GM23338 (cell line): Measurements from ENCODE around the gene MED13L. TPM values are rescaled to one million over a fixed set of nuclear protein-coding genes. Genes with fewer than 3 reads are reported as not detected.

Source experiments
- ATAC-seq: fragments of 200-7000 bp; cut with Tn5 transposase; 3 replicates; pipeline ENCODE4 v1.9.1; 2020
- DNase-seq: peaks from one replicate; pipeline ENCODE4 v3.0.0-alpha.2; 2015; ENCODE audit warnings: low spot score
- H2AFZ ChIP-seq: fragments of 200-600 bp; sonication (generic); 2 replicates; pipeline ENCODE4 v1.8.0; 2016; ENCODE audit warnings: antibody characterized with exemption, mild to moderate bottlenecking, moderate library complexity
- H3F3A ChIP-seq: fragments of 200-600 bp; sonication (generic); replicated peaks from 2 replicates; pipeline ENCODE4 v1.8.0; 2017; ENCODE audit warnings: antibody characterized with exemption, mixed run types, low read depth
- H3K27ac ChIP-seq: fragments of 200-600 bp; sonication (generic); 2 replicates; pipeline ENCODE4 v1.6.1; 2016; ENCODE audit warnings: low read depth
- H3K27me3 ChIP-seq: fragments of 200-600 bp; sonication (generic); 2 replicates; pipeline ENCODE4 v1.8.0; 2016; ENCODE audit warnings: mild to moderate bottlenecking, mixed run types, moderate library complexity; ENCODE audit not compliant: insufficient read depth
- H3K36me3 ChIP-seq: fragments of 200-600 bp; sonication (generic); 2 replicates; pipeline ENCODE4 v1.8.0; 2016; ENCODE audit warnings: mild to moderate bottlenecking; ENCODE audit not compliant: insufficient read depth
- H3K4me1 ChIP-seq: fragments of 200-600 bp; sonication (generic); 2 replicates; pipeline ENCODE4 v1.8.0; 2016; ENCODE audit warnings: mild to moderate bottlenecking, moderate library complexity; ENCODE audit not compliant: insufficient read depth
- H3K4me2 ChIP-seq: fragments of 200-600 bp; sonication (generic); 2 replicates; pipeline ENCODE4 v1.7.1; 2017; ENCODE audit warnings: mixed run types
- H3K4me3 ChIP-seq: fragments of 200-600 bp; sonication (generic); 2 replicates; pipeline ENCODE4 v1.6.1; 2016; ENCODE audit warnings: mixed run types
- H3K79me2 ChIP-seq: fragments of 200-600 bp; sonication (generic); replicated peaks from 2 replicates; pipeline ENCODE4 v1.8.0; 2017; ENCODE audit warnings: mild to moderate bottlenecking; ENCODE audit not compliant: insufficient read depth
- H3K9me2 ChIP-seq: fragments of 200-600 bp; sonication (generic); 2 replicates; pipeline ENCODE4 v1.8.0; 2017; ENCODE audit not compliant: insufficient read depth
- H4K20me1 ChIP-seq: fragments of 200-600 bp; sonication (generic); replicated peaks from 2 replicates; pipeline ENCODE4 v1.8.0; 2017; ENCODE audit warnings: mild to moderate bottlenecking; ENCODE audit not compliant: insufficient read depth
- H3K27ac Mint-ChIP-seq: 2 replicates; pipeline ENCODE4 v1.8.0; 2020; ENCODE audit warnings: inconsistent platforms, mild to moderate bottlenecking, moderate library complexity, mixed read lengths
- H3K27me3 Mint-ChIP-seq: 3 replicates; pipeline ENCODE4 v1.8.0; 2022; ENCODE audit warnings: low read depth, mild to moderate bottlenecking, moderate library complexity, mixed read lengths, inconsistent platforms; ENCODE audit not compliant: insufficient read depth, poor library complexity
- H3K36me3 Mint-ChIP-seq: 3 replicates; pipeline ENCODE4 v1.8.0; 2021; ENCODE audit warnings: low read depth, mild to moderate bottlenecking, inconsistent platforms, moderate library complexity, mixed read lengths
- H3K4me1 Mint-ChIP-seq: 3 replicates; pipeline ENCODE4 v1.8.0; 2020; ENCODE audit warnings: mild to moderate bottlenecking, inconsistent platforms, mixed read lengths
- H3K4me3 Mint-ChIP-seq: 3 replicates; pipeline ENCODE4 v1.8.0; 2021; ENCODE audit warnings: moderate library complexity, mild to moderate bottlenecking, inconsistent platforms, mixed read lengths
- H3K9me3 Mint-ChIP-seq: 3 replicates; pipeline ENCODE4 v1.8.0; 2020; ENCODE audit warnings: moderate library complexity, mild to moderate bottlenecking, inconsistent platforms, mixed read lengths
- ZNF331 ChIP-seq: fragments of 250-450 bp; sonication (Bioruptor Pico); IDR thresholded peaks from 2 replicates; pipeline ENCODE4 v1.5.0; 2020; ENCODE audit warnings: low read depth, mild to moderate bottlenecking, moderate library complexity
- polyA plus RNA-seq: library from polyadenylated mRNA; unstranded; fragments of >200 nt; fragmentation: Nextera tagmentation; extraction: Ambion mirVana; gene quantifications from 2 replicates; pipeline ENCODE4 v1.2.1, GENCODE V29; 2016
- total RNA-seq: library from RNA; depleted of rRNA; stranded (reverse); fragments of >200 nt; shearing (Covaris generic); gene quantifications from 2 replicates; pipeline ENCODE4 v1.2.3, GENCODE V29; 2014
- TF ChIP-seq, protein P1 (sequence below): IDR thresholded peaks from one replicate; pipeline ENCODE4 v1.6.1; 2018; ENCODE audit warnings: antibody characterized with exemption; ENCODE audit not compliant: unreplicated experiment
- TF ChIP-seq, protein P2 (sequence below): fragments of 250-450 bp; sonication (Bioruptor Pico); IDR thresholded peaks from 2 replicates; pipeline ENCODE4 v1.5.0; 2020; ENCODE audit warnings: mild to moderate bottlenecking, moderate library complexity
- TF ChIP-seq, protein P3 (sequence below): IDR thresholded peaks from 2 replicates; pipeline ENCODE4 v1.6.1; 2016; ENCODE audit warnings: antibody characterized with exemption

Gene MED13L
- total and polyA plus RNA-seq, 2 experiments from 2014 or later, result 20.9 to 73.6 TPM

DNA sequence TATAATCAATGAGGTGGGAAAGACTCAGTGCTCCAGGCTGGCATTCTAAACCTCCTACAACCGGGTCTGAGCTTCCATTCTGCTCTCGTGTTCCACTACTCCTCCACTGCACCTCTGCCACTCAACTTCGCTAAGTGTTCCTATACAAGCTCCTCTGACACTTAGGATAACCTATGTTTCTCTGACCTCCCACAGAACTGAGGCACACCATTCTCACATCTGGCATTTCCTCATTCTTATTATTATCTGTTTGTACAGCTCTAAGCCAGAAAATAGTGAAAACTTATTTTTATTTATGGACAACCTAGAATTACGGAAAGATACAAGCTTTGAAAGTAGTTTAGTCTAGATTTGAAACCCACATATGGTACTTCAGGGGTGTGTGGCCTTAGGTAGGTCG is 127.0 kb downstream of the MED13L start:
- Histone ChIP-seq H3K27ac (no peak overlapping the region), H3K9me2 (no peaks in the 10 kb centered on the region), H3K27me3 (no peaks in the 10 kb centered on the region), H4K20me1 (no peaks in the 10 kb centered on the region; the same call in 1 of the 2 replicates), H3F3A (no peaks in the 10 kb centered on the region), H3K4me3 (no peak overlapping the region), H3K79me2 (peaks cover 86% of the 10 kb centered on the region), H3K4me1 (peaks cover 32% of the 10 kb centered on the region), H3K36me3 (no peaks in the 10 kb centered on the region), H3K4me2 (no peak overlapping the region), H2AFZ (no peak overlapping the region)
- no peak for DNase-seq
- Mint-ChIP-seq H3K36me3 (no peaks in the 10 kb centered on the region), H3K4me1 (peaks cover 34% of the 10 kb centered on the region), H3K27me3 (no peaks in the 10 kb centered on the region), H3K9me3 (no peaks in the 10 kb centered on the region), H3K4me3 (no peak overlapping the region), H3K27ac (no peak overlapping the region)
- ATAC-seq, result no peak
- TF ChIP-seq, protein P1, sequence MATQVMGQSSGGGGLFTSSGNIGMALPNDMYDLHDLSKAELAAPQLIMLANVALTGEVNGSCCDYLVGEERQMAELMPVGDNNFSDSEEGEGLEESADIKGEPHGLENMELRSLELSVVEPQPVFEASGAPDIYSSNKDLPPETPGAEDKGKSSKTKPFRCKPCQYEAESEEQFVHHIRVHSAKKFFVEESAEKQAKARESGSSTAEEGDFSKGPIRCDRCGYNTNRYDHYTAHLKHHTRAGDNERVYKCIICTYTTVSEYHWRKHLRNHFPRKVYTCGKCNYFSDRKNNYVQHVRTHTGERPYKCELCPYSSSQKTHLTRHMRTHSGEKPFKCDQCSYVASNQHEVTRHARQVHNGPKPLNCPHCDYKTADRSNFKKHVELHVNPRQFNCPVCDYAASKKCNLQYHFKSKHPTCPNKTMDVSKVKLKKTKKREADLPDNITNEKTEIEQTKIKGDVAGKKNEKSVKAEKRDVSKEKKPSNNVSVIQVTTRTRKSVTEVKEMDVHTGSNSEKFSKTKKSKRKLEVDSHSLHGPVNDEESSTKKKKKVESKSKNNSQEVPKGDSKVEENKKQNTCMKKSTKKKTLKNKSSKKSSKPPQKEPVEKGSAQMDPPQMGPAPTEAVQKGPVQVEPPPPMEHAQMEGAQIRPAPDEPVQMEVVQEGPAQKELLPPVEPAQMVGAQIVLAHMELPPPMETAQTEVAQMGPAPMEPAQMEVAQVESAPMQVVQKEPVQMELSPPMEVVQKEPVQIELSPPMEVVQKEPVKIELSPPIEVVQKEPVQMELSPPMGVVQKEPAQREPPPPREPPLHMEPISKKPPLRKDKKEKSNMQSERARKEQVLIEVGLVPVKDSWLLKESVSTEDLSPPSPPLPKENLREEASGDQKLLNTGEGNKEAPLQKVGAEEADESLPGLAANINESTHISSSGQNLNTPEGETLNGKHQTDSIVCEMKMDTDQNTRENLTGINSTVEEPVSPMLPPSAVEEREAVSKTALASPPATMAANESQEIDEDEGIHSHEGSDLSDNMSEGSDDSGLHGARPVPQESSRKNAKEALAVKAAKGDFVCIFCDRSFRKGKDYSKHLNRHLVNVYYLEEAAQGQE, result no peak
- TF ChIP-seq, protein P2, sequence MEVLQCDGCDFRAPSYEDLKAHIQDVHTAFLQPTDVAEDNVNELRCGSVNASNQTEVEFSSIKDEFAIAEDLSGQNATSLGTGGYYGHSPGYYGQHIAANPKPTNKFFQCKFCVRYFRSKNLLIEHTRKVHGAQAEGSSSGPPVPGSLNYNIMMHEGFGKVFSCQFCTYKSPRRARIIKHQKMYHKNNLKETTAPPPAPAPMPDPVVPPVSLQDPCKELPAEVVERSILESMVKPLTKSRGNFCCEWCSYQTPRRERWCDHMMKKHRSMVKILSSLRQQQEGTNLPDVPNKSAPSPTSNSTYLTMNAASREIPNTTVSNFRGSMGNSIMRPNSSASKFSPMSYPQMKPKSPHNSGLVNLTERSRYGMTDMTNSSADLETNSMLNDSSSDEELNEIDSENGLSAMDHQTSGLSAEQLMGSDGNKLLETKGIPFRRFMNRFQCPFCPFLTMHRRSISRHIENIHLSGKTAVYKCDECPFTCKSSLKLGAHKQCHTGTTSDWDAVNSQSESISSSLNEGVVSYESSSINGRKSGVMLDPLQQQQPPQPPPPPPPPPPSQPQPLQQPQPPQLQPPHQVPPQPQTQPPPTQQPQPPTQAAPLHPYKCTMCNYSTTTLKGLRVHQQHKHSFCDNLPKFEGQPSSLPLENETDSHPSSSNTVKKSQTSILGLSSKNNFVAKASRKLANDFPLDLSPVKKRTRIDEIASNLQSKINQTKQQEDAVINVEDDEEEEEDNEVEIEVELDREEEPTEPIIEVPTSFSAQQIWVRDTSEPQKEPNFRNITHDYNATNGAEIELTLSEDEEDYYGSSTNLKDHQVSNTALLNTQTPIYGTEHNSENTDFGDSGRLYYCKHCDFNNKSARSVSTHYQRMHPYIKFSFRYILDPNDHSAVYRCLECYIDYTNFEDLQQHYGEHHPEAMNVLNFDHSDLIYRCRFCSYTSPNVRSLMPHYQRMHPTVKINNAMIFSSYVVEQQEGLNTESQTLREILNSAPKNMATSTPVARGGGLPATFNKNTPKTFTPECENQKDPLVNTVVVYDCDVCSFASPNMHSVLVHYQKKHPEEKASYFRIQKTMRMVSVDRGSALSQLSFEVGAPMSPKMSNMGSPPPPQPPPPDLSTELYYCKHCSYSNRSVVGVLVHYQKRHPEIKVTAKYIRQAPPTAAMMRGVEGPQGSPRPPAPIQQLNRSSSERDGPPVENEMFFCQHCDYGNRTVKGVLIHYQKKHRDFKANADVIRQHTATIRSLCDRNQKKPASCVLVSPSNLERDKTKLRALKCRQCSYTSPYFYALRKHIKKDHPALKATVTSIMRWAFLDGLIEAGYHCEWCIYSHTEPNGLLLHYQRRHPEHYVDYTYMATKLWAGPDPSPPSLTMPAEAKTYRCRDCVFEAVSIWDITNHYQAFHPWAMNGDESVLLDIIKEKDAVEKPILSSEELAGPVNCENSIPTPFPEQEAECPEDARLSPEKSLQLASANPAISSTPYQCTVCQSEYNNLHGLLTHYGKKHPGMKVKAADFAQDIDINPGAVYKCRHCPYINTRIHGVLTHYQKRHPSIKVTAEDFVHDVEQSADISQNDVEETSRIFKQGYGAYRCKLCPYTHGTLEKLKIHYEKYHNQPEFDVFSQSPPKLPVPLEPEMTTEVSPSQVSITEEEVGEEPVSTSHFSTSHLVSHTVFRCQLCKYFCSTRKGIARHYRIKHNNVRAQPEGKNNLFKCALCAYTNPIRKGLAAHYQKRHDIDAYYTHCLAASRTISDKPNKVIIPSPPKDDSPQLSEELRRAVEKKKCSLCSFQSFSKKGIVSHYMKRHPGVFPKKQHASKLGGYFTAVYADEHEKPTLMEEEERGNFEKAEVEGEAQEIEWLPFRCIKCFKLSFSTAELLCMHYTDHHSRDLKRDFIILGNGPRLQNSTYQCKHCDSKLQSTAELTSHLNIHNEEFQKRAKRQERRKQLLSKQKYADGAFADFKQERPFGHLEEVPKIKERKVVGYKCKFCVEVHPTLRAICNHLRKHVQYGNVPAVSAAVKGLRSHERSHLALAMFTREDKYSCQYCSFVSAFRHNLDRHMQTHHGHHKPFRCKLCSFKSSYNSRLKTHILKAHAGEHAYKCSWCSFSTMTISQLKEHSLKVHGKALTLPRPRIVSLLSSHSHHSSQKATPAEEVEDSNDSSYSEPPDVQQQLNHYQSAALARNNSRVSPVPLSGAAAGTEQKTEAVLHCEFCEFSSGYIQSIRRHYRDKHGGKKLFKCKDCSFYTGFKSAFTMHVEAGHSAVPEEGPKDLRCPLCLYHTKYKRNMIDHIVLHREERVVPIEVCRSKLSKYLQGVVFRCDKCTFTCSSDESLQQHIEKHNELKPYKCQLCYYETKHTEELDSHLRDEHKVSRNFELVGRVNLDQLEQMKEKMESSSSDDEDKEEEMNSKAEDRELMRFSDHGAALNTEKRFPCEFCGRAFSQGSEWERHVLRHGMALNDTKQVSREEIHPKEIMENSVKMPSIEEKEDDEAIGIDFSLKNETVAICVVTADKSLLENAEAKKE (CRISPR knock-in tag), result no peak
- no peak for TF ChIP-seq ZNF331 (CRISPR knock-in tag)
- TF ChIP-seq, protein P3, sequence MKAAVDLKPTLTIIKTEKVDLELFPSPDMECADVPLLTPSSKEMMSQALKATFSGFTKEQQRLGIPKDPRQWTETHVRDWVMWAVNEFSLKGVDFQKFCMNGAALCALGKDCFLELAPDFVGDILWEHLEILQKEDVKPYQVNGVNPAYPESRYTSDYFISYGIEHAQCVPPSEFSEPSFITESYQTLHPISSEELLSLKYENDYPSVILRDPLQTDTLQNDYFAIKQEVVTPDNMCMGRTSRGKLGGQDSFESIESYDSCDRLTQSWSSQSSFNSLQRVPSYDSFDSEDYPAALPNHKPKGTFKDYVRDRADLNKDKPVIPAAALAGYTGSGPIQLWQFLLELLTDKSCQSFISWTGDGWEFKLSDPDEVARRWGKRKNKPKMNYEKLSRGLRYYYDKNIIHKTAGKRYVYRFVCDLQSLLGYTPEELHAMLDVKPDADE, result no peak
